Heart left ventricle (tissue), 16 donors: Measurements from ENCODE around the gene DOK3. TPM values are rescaled to one million over a fixed set of nuclear protein-coding genes. Genes with fewer than 3 reads are reported as not detected.

Source experiments
- ATAC-seq, 4 donors: fragments of 200-7000 bp; cut with Tn5 transposase; one replicate each; pipeline ENCODE4 v1.9.1; 2020 to 2022; ENCODE audit warnings: moderate library complexity in 4 of 4, mild to moderate bottlenecking in 3 of 4, moderate number of reproducible peaks in 1 of 4
- DNase-seq, 5 donors: peaks; one replicate each; pipeline ENCODE4 v3.0.0-alpha.2; 2020
- H3K27ac ChIP-seq, 12 donors: fragments of 200-600 bp; sonication (generic) in 4 of 12; one replicate each; pipeline versions ENCODE4 v1.5.0 to v1.8.0; 2016 to 2022; ENCODE audit warnings: mild to moderate bottlenecking in 2 of 12
- H3K27me3 ChIP-seq, 9 donors: fragments of 200-600 bp; sonication (generic) in 2 of 9; one replicate each; pipeline versions ENCODE4 v1.5.1 to v1.8.0; 2016 to 2022; ENCODE audit warnings: mild to moderate bottlenecking in 3 of 9
- H3K36me3 ChIP-seq, 9 donors: fragments of 200-600 bp; sonication (generic) in 2 of 9; one replicate each; pipeline versions ENCODE4 v1.5.0 to v1.8.0; 2018 to 2022; ENCODE audit warnings: mild to moderate bottlenecking in 2 of 9
- H3K4me1 ChIP-seq, 12 donors: fragments of 200-600 bp; sonication (generic) in 4 of 12; one replicate each; pipeline versions ENCODE4 v1.5.0 to v1.8.0; 2016 to 2022; ENCODE audit warnings: mild to moderate bottlenecking in 3 of 12
- H3K4me3 ChIP-seq, 12 donors: fragments of 200-600 bp; sonication (generic) in 4 of 12; one replicate each; pipeline versions ENCODE4 v1.5.0 to v1.8.0; 2017 to 2022; ENCODE audit warnings: mild to moderate bottlenecking in 9 of 12, moderate library complexity in 4 of 12
- H3K9me3 ChIP-seq, 12 donors: fragments of 200-600 bp; sonication (generic) in 4 of 12; one replicate each; pipeline versions ENCODE4 v1.5.0 to v1.8.0; 2016 to 2022; ENCODE audit warnings: mild to moderate bottlenecking in 1 of 12
- POLR2A ChIP-seq, 2 donors: fragments of 450-650 bp; IDR thresholded peaks; one replicate each; pipeline ENCODE4 v1.6.1; 2017; ENCODE audit warnings: antibody characterized with exemption in 2 of 2, mild to moderate bottlenecking in 2 of 2, moderate library complexity in 2 of 2
- WGBS, 4 donors: extraction: QIAGEN DNeasy Blood & Tissue Kit in 2 of 4; methylation state at CpG; one replicate each; pipeline versions ENCODE4 v1.1.5 to v1.1.7; 2013 to 2018; 5-methylcytosine and 5-hydroxymethylcytosine counted together
- intact Hi-C, 10 donors: fragments of 100-400 bp; cut with DNase I; formaldehyde crosslinking; loops; one replicate each; pipeline versions ENCODE4 v1.11.1 to v1.14.2; 2022
- polyA plus RNA-seq, 2 donors: library from polyadenylated mRNA; stranded (reverse); fragments of 200-250 nt; gene quantifications; one replicate each; pipeline ENCODE4 v1.2.3, GENCODE V29; 2013
- total RNA-seq, 9 donors: library from RNA; depleted of rRNA in 2 of 9; stranded (reverse); fragments of >200 nt in 2 of 9; fragmentation: NEBNext Ultra II Directional in 3 of 9; extraction: Animal tissue kit (Norgen Biotek cat#: 25700) in 3 of 9; gene quantifications; one replicate each; pipeline versions ENCODE4 v1.1.0 to v1.2.4, GENCODE V29; 2016 to 2023
- TF ChIP-seq, protein P1 (sequence below), 12 donors: fragments of 200-600 bp; sonication (generic) in 4 of 12; IDR thresholded peaks; one replicate each; pipeline versions ENCODE4 v1.5.0 to v1.8.0; 2018 to 2022; ENCODE audit warnings: antibody characterized with exemption in 12 of 12, mild to moderate bottlenecking in 5 of 12
- donor health status: ischemic (EF 13 %, LVEDD 7.1; RV severe dilation, severe dysfunction).
- donor health status: healthy with polysubstance abuse.
- donor health status: DM: no; HTN: yes; CAD: no.
- donor health status: DM: no; HTN: no; CAD: no.
- donor health status: ischemic (EF 25% LVEDD 6.9; RV normal size, moderate dysfunction).
- donor health status: ischemic (EF 25% LVEDD 5.7; RV mildly dilated, moderate dysfunction).
- donor health status: healthy.
- donor health status: DM: yes; HTN: yes; CAD: no.
- donor health status: ischemic (EF 35%, LVEDD 5.7; RV mildly dilated, moderate dysfunction).
- donor health status: nonischemic (EF 11% LVEDD 7.7; RV severe dilation, severe dysfunction).
- donor health status: DM: yes; HTN: yes; CAD: no.
- donor health status: PGD.
- donor health status: ischemic (EF 29% LVEDD 5.4; RV normal size, mild dysfunction).
- donor health status: nonischemic (EF 23%, LVEDD 6.1; RV moderate dilation, normal function).

Gene DOK3
- total and polyA plus RNA-seq, 11 donors, result 0.77 to 23.8 (median 2.7) TPM

DNA sequence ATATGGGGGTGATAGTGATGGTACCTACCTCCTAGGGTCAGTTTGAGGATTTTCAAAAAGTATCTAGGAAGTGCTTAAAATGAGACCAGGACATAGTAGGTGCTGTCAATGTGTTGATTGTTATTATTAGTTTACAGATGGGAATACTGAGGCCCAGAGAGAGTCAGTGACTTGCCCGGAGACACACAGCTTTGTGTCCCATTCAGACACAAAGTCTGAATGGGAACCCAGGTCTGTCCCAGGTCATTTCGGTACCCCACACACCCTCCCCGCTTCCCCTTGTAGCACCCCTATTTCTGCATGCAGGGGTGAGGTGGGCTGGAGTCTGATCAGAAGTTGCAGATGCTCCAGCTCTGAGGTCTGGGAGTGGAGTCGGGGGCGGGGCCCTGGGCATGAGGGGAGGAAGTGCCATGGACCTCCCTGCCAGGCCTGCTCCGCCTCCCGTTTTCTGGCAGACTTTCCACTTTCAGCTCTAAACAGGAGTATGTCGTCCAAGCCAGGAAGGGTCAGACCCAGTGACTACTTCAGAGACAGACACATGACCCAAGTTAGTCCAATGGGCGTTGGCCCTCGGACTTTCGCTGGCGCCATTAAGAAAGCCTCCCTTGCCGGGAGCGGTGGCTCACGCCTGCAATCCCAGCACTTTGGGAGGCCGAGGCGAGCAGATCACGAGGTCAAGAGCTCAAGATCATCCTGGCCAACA lies 32.9 kb downstream of the DOK3 start:
- H3K27me3 ChIP-seq, result peaks cover 0 to 22% (median 5%) of the 10 kb centered on the region in 9 donors
- H3K36me3 ChIP-seq, result peaks cover 0 to 7% (median 0%) of the 10 kb centered on the region in 9 donors
- H3K9me3 ChIP-seq, result no peaks in the 10 kb centered on the region
- DNase-seq (peak in 2 of 5 donors; percentile 53 to 59), ATAC-seq (no peak)
- no peak for TF ChIP-seq POLR2A (IDR thresholded peaks at IDR 0.05)
- TF ChIP-seq, protein P1, sequence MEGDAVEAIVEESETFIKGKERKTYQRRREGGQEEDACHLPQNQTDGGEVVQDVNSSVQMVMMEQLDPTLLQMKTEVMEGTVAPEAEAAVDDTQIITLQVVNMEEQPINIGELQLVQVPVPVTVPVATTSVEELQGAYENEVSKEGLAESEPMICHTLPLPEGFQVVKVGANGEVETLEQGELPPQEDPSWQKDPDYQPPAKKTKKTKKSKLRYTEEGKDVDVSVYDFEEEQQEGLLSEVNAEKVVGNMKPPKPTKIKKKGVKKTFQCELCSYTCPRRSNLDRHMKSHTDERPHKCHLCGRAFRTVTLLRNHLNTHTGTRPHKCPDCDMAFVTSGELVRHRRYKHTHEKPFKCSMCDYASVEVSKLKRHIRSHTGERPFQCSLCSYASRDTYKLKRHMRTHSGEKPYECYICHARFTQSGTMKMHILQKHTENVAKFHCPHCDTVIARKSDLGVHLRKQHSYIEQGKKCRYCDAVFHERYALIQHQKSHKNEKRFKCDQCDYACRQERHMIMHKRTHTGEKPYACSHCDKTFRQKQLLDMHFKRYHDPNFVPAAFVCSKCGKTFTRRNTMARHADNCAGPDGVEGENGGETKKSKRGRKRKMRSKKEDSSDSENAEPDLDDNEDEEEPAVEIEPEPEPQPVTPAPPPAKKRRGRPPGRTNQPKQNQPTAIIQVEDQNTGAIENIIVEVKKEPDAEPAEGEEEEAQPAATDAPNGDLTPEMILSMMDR (IDR thresholded peaks at IDR 0.05), result no peak
- peaks cover 0 to 61% (median 36%) of the 10 kb centered on the region in 12 donors for H3K4me1 ChIP-seq
- H3K27ac ChIP-seq, result peak overlapping the region in 3 of 12 donors; percentile 22 to 89 (median 29)
- intact Hi-C loops, result no loop called here
- H3K4me3 ChIP-seq, result no peak overlapping the region
- 65 to 80% (median 78%) methylated on average over 16 to 18 of the region's 18 CpGs for WGBS, 4 donors

DNA sequence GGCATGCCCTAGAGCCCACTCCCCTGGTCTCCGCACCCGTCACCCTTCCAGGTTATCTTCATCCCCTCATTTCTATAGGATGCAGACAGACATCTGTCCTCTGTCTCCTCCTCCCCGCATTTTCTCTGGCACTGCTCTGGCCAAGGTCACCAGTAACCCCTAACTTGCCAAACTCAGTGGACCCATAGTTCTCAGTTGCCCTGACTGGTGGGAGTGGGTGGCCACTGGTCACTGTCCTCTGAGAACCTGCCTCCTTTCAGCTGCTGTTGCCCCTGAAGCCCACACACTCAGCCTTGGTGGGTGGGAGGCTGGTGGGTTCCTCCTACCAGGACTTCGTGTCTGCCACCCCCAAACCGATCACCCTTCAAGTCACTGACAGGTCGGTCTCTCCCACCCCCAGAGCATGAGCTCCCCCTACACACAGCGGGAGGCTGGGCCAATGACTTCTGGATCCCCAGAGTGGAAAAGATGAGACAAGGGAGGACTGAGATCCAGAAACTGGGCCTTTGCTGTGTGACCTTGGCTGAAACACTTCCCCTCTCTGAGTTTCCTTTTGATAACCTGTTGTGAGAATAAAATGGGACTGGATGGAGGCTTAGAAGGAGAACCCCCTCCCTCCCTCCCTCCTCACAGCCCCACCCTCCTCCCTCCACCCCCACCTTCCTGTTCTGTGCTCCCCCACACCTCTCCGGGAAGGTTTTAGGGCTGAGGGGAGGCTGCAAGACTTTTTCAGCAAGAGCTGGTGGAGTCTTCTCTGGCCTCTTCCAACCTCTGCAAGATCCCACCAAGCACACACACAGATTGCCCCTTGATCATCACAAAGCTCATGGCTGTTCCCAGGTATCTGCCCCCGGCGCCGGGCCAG lies 33.8 kb downstream of the DOK3 start:
- DNase-seq, result peak in 1 of 5 donors; percentile 24
- peak overlapping the region in 1 of 12 donors; percentile 89 for H3K27ac ChIP-seq
- no peak overlapping the region for H3K4me3 ChIP-seq
- no peak for ATAC-seq
- H3K36me3 ChIP-seq, result no peaks in the 10 kb centered on the region
- H3K4me1 ChIP-seq, result peaks cover 0 to 68% (median 44%) of the 10 kb centered on the region in 12 donors
- TF ChIP-seq, protein P1 (IDR thresholded peaks at IDR 0.05), result no peak
- TF ChIP-seq POLR2A (IDR thresholded peaks at IDR 0.05), result no peak
- intact Hi-C loops, result loop anchor here in 1 of 10 donors (2.0 kb wide), 1 partner anchor 21 kb away; the partner anchor contains the start of gene PDLIM7
- H3K9me3 ChIP-seq, result no peaks in the 10 kb centered on the region
- peaks cover 0 to 31% (median 5%) of the 10 kb centered on the region in 9 donors for H3K27me3 ChIP-seq
- 64 to 78% (median 71%) methylated on average over 11 of the region's 11 CpGs for WGBS, 4 donors

DNA sequence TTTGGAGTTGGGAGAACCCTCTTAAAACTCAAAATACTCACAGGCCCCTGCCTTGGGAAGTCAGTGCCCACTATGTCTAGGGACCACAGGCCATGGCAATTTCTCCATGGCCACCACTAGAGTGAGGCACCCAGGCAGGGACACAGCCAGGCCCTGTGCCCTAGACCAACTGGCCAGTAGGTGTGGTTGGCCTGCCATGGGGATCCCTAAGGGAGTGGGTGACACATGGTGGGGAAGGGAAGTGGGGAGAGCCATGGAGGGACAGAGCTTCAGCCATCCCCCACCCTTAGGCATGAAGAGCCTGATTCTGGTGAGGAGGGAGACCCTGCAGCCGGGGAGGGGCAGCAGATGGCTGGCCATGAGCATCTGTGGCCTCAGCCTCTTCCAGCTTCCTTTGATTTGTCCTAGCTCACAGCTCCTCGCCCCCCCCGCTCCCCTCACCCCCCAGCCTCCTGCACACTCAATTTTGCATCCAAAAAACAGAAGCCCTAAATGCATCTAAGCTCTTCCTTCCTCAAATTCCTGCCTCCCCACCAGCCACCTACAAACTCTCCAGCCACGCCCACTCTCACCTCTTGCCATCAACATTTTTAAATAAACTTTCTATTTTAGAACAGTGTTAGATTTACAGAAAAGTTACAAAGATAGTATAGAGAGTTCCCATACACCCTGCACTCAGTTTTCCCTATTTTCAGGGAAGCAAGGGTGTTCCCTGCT lies 34.6 kb downstream of the DOK3 start:
- intact Hi-C loops, result loop anchor here in 1 of 10 donors (2.0 kb wide), 1 partner anchor 22 kb away; the partner anchor contains the start of gene PDLIM7
- 53 to 68% (median 57%) methylated on average over 4 of the region's 4 CpGs for WGBS, 4 donors
- H3K36me3 ChIP-seq, result no peaks in the 10 kb centered on the region
- H3K4me3 ChIP-seq, result no peak overlapping the region
- peaks cover 0 to 31% (median 5%) of the 10 kb centered on the region in 9 donors for H3K27me3 ChIP-seq
- TF ChIP-seq, protein P1 (IDR thresholded peaks at IDR 0.05), result no peak
- no peak for TF ChIP-seq POLR2A (IDR thresholded peaks at IDR 0.05)
- peaks cover 0 to 68% (median 50%) of the 10 kb centered on the region in 12 donors for H3K4me1 ChIP-seq
- peak overlapping the region in 3 of 12 donors; percentile 20 to 89 (median 84) for H3K27ac ChIP-seq
- no peaks in the 10 kb centered on the region for H3K9me3 ChIP-seq
- ATAC-seq (no peak), DNase-seq (peak in 1 of 5 donors; percentile 23)
